OCI-LY1 (cell line): ENCODE results near the gene SLAMF7.

Experiments
- H2AFZ ChIP-seq: fragments of 200-600 bp; sonication (generic), shearing (Covaris generic); 2 replicates; pipeline ENCODE4 v1.6.0; 2014; ENCODE audit warnings: antibody characterized with exemption, mild to moderate bottlenecking, low read length
- H3F3A ChIP-seq: fragments of 200-600 bp; sonication (generic), shearing (Covaris generic); 2 replicates; pipeline ENCODE4 v1.6.0; 2014; ENCODE audit warnings: mild to moderate bottlenecking, antibody characterized with exemption, low read length, moderate library complexity; ENCODE audit not compliant: insufficient read depth
- H3K27ac ChIP-seq: fragments of 200-600 bp; sonication (generic); 2 replicates; pipeline ENCODE4 v1.5.1; 2014; ENCODE audit warnings: low read length, mixed run types, mild to moderate bottlenecking, low read depth; ENCODE audit not compliant: poor library complexity, severe bottlenecking
- H3K27me3 ChIP-seq: fragments of 200-600 bp; sonication (generic); 2 replicates; pipeline ENCODE4 v1.6.0; 2014; ENCODE audit warnings: antibody characterized with exemption, mild to moderate bottlenecking, low read length, moderate library complexity; ENCODE audit not compliant: insufficient read depth
- H3K36me3 ChIP-seq: fragments of 200-600 bp; sonication (generic); 2 replicates; pipeline ENCODE4 v1.6.1; 2014; ENCODE audit warnings: mild to moderate bottlenecking, antibody characterized with exemption, low read length, moderate library complexity, mixed read lengths; ENCODE audit not compliant: insufficient read depth
- H3K4me1 ChIP-seq: fragments of 200-600 bp; sonication (generic); 2 replicates; pipeline ENCODE4 v1.5.1; 2014; ENCODE audit warnings: mild to moderate bottlenecking, low read length, moderate library complexity; ENCODE audit not compliant: insufficient read depth, severe bottlenecking
- H3K4me2 ChIP-seq: fragments of 200-600 bp; sonication (generic), shearing (Covaris generic); 2 replicates; pipeline ENCODE4 v1.6.1; 2014; ENCODE audit warnings: low read length
- H3K4me3 ChIP-seq: fragments of 200-600 bp; sonication (generic); 2 replicates; pipeline ENCODE4 v1.5.1; 2014; ENCODE audit warnings: low read length, low read depth, mild to moderate bottlenecking, mixed read lengths; ENCODE audit not compliant: poor library complexity, severe bottlenecking
- H3K79me2 ChIP-seq: fragments of 200-600 bp; shearing (Covaris generic); 2 replicates; pipeline ENCODE4 v1.6.1; 2016; ENCODE audit warnings: mixed run types, low read length, mixed read lengths; ENCODE audit not compliant: insufficient read depth
- H3K9ac ChIP-seq: fragments of 200-600 bp; sonication (generic), shearing (Covaris generic); 2 replicates; pipeline ENCODE4 v1.6.1; 2014; ENCODE audit warnings: mild to moderate bottlenecking, low read length, mixed read lengths
- H3K9me2 ChIP-seq: fragments of 200-600 bp; sonication (generic), shearing (Covaris generic); 2 replicates; pipeline ENCODE4 v1.6.1; 2014; ENCODE audit warnings: low read depth, mild to moderate bottlenecking, low read length, mixed read lengths
- H3K9me3 ChIP-seq: fragments of 200-600 bp; shearing (Covaris generic); 2 replicates; pipeline ENCODE4 v1.6.1; 2014; ENCODE audit warnings: low read length, mixed read lengths
- H4K20me1 ChIP-seq: fragments of 200-600 bp; sonication (generic), shearing (Covaris generic); 2 replicates; pipeline ENCODE4 v1.6.0; 2016; ENCODE audit warnings: mild to moderate bottlenecking, low read length; ENCODE audit not compliant: insufficient read depth
- CTCF ChIP-seq: fragments of 200-600 bp; sonication (generic), shearing (Covaris generic); IDR thresholded peaks from 2 replicates; pipeline ENCODE4 v1.5.1; 2017; ENCODE audit warnings: mild to moderate bottlenecking, antibody characterized with exemption, low read length, moderate library complexity, mixed read lengths
- EZH2 ChIP-seq: fragments of 200-600 bp; sonication (generic), shearing (Covaris generic); IDR thresholded peaks from 2 replicates; pipeline ENCODE4 v1.8.0; 2017; ENCODE audit warnings: borderline replicate concordance, mixed run types, mild to moderate bottlenecking, antibody characterized with exemption, low read length, moderate library complexity, mixed read lengths

SLAMF7 gene

GRCh38 chr1:160773093-160773492, 34.0 kb downstream of the SLAMF7 start:
- Histone ChIP-seq H3K4me2 (no peak overlapping the region), H3K4me1 (peaks cover 3% of the 10 kb centered on the region), H3F3A (no peaks in the 10 kb centered on the region), H3K79me2 (no peaks in the 10 kb centered on the region), H3K9ac (no peak overlapping the region), H3K9me3 (no peaks in the 10 kb centered on the region), H2AFZ (no peak overlapping the region), H3K36me3 (no peaks in the 10 kb centered on the region), H3K4me3 (no peak overlapping the region), H4K20me1 (no peaks in the 10 kb centered on the region), H3K27me3 (no peaks in the 10 kb centered on the region), H3K27ac (no peak overlapping the region), H3K9me2 (no peaks in the 10 kb centered on the region)
- no peak for TF ChIP-seq CTCF
- TF ChIP-seq EZH2 = no peak

- Histone ChIP-seq H3K4me3 (no peak overlapping the region), H3K79me2 (no peaks in the 10 kb centered on the region), H3K27ac (no peak overlapping the region), H3K27me3 (no peaks in the 10 kb centered on the region), H3K9ac (no peak overlapping the region), H3K36me3 (no peaks in the 10 kb centered on the region), H3K4me1 (peaks cover 5% of the 10 kb centered on the region), H4K20me1 (no peaks in the 10 kb centered on the region), H3K9me2 (no peaks in the 10 kb centered on the region), H3K4me2 (no peak overlapping the region), H3F3A (no peaks in the 10 kb centered on the region), H3K9me3 (no peaks in the 10 kb centered on the region), H2AFZ (no peak overlapping the region)
- TF ChIP-seq CTCF (no peak), EZH2 (no peak)
These were observed 36.1 kb downstream of the SLAMF7 start for GRCh38 chr1:160774886-160775719.

DNA sequence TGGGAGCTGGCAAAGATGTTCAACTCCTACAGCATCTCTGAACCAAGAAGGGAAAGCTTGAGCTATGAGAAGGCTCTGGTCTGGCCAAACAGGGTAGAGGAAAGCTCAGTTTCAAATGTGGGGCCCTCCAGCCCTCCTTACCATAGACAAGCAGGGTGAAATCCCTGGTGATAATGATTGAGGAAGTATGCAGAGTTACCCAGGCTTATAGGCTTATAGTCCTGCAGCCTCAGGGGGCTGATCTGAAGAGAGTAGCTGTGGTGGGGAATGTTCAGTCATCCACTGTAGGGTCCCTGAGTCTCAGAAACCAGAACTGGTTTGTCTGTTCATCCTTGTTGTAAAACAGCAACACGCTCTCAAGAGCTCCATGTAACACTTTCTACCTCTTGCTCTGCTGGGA, 37.1 kb downstream of the SLAMF7 start:
- Histone ChIP-seq H3K9me3 (no peaks in the 10 kb centered on the region), H3K27ac (no peak overlapping the region), H3K36me3 (no peaks in the 10 kb centered on the region), H3K4me3 (no peak overlapping the region), H3F3A (no peaks in the 10 kb centered on the region), H3K4me2 (no peak overlapping the region), H4K20me1 (no peaks in the 10 kb centered on the region), H3K27me3 (no peaks in the 10 kb centered on the region), H3K9me2 (no peaks in the 10 kb centered on the region), H3K79me2 (no peaks in the 10 kb centered on the region), H3K9ac (no peak overlapping the region), H2AFZ (no peak overlapping the region), H3K4me1 (peaks cover 10% of the 10 kb centered on the region)
- TF ChIP-seq CTCF = no peak
- no peak for TF ChIP-seq EZH2
